SK-N-SH (cell line): ENCODE results near the gene C10orf88.

Experiments
- CTCF ChIP-seq: fragments of 200-600 bp; sonication (generic); IDR thresholded peaks from 2 replicates; pipeline ENCODE4 v1.6.1; 2017; ENCODE audit warnings: antibody characterized with exemption, mild to moderate bottlenecking, moderate library complexity
- EP300 ChIP-seq, 2 experiments: IDR thresholded peaks; 2 replicates each; pipeline versions ENCODE4 v1.4.0 to v1.6.1; 2012; ENCODE audit warnings: borderline replicate concordance in 1 of 2, low read depth in 1 of 2, low read length in 1 of 2
- EZH2phosphoT487 ChIP-seq: fragments of 200-600 bp; sonication (generic); IDR thresholded peaks from 2 replicates; pipeline ENCODE4 v1.6.1; 2017; ENCODE audit warnings: low read depth, mixed run types, mild to moderate bottlenecking, antibody characterized with exemption, moderate library complexity, borderline replicate concordance
- RAD21 ChIP-seq: IDR thresholded peaks from 2 replicates; pipeline ENCODE4 v1.6.1; 2012; ENCODE audit warnings: mild to moderate bottlenecking, low read length
- RFX5 ChIP-seq: IDR thresholded peaks from 2 replicates; pipeline ENCODE4 v1.6.1; 2012; ENCODE audit warnings: mild to moderate bottlenecking, improper control_type of control experiment, low read length
- RXRA ChIP-seq: IDR thresholded peaks from 2 replicates; pipeline ENCODE4 v1.4.0; 2012; ENCODE audit warnings: low read depth, mild to moderate bottlenecking, borderline replicate concordance
- SIN3A ChIP-seq: IDR thresholded peaks from 2 replicates; pipeline ENCODE4 v1.6.1; 2012; ENCODE audit warnings: low read depth, mild to moderate bottlenecking, low read length, moderate library complexity, borderline replicate concordance
- SMC3 ChIP-seq: IDR thresholded peaks from 2 replicates; pipeline ENCODE4 v1.6.1; 2012; ENCODE audit warnings: low read depth, low read length, improper control_type of control experiment
- YY1 ChIP-seq: IDR thresholded peaks from 2 replicates; pipeline ENCODE4 v1.4.0; 2012; ENCODE audit warnings: low read depth, mild to moderate bottlenecking

- TF ChIP-seq EZH2phosphoT487 (no peak), RXRA (no peak), SMC3 (no peak), CTCF (no peak), YY1 (no peak), EP300 (IDR thresholded peaks at IDR 0.05; ENCODE audit: borderline replicate concordance in 1 of 2, low read depth in 1 of 2, low read length in 1 of 2) (no peak), SIN3A (no peak), RFX5 (no peak), RAD21 (no peak)
Measured at GRCh38 chr10:122962405-122962804, 8.4 kb upstream of the C10orf88 start.
